ENCODE data around the gene PLEKHA5.

- TF ChIP-seq CTCF (IDR thresholded peaks at IDR 0.05) (no peak), POLR2A (IDR thresholded peaks at IDR 0.05) (no peak), EP300 (IDR thresholded peaks at IDR 0.05) (no peak), POLR2AphosphoS5 (IDR thresholded peaks at IDR 0.05) (no peak)
These were observed 95.2 kb downstream of the PLEKHA5 start for GRCh38 chr12:19224746-19225145.
